Measurements from ENCODE around the gene CFAP119.

The CFAP119 gene

GRCh38 chr16:30760577-30761426 lies 1.1 kb downstream of the CFAP119 start:
- no peak for DNase-seq

- DNase-seq = no peak
Observed at GRCh38 chr16:30760001-30760559, 1.8 kb downstream of the CFAP119 start.

GRCh38 chr16:30758988-30759491 lies 2.8 kb downstream of the CFAP119 start:
- DNase-seq = no peak

- no peak for DNase-seq
Observed at GRCh38 chr16:30757316-30757715, 4.5 kb downstream of the CFAP119 start.

- DNase-seq = no peak
Observed at GRCh38 chr16:30756781-30757100, 5.1 kb downstream of the CFAP119 start.

GRCh38 chr16:30755955-30756780 lies 5.7 kb downstream of the CFAP119 start:
- DNase-seq = no peak

GRCh38 chr16:30753596-30753995 lies 8.3 kb downstream of the CFAP119 start:
- DNase-seq = no peak

GRCh38 chr16:30750876-30751465 lies 10.9 kb downstream of the CFAP119 start:
- no peak for DNase-seq

GRCh38 chr16:30750201-30750600 lies 11.7 kb downstream of the CFAP119 start:
- no peak for DNase-seq

- no peak for DNase-seq
Observed at GRCh38 chr16:30748634-30749445, 13.0 kb downstream of the CFAP119 start.

GRCh38 chr16:30747799-30748633 lies 13.8 kb downstream of the CFAP119 start, which contains the start of gene PHKG2:
Gene PHKG2, plus strand, starts transcription at chr16:30748425. Its CDS starts 396 bp downstream, at chr16:30748821.
- peak; percentile 100 for DNase-seq

GRCh38 chr16:30747331-30747730 lies 14.5 kb downstream of the CFAP119 start:
- no peak for DNase-seq

- DNase-seq = no peak
Observed at GRCh38 chr16:30746638-30747175, 15.2 kb downstream of the CFAP119 start.

GRCh38 chr16:30745082-30745481 lies 16.8 kb downstream of the CFAP119 start:
- no peak for DNase-seq

- no peak for DNase-seq
Observed at GRCh38 chr16:30744183-30744582, 17.7 kb downstream of the CFAP119 start.

- no peak for DNase-seq
Observed at GRCh38 chr16:30743716-30744115, 18.1 kb downstream of the CFAP119 start.

- DNase-seq = no peak
Observed at GRCh38 chr16:30741461-30741914, 20.4 kb downstream of the CFAP119 start.

GRCh38 chr16:30740364-30741251 lies 21.3 kb downstream of the CFAP119 start:
- DNase-seq = no peak
